Astrocyte (in vitro differentiated cells and primary cell): ENCODE measurements around the gene STK35.

Experiments
- CTCF ChIP-seq: IDR thresholded peaks from 2 replicates; pipeline ENCODE4 v1.5.1; 2011; ENCODE audit warnings: low read depth, mild to moderate bottlenecking, inconsistent platforms, low read length, moderate library complexity; ENCODE audit not compliant: insufficient read depth
- EZH2 ChIP-seq: IDR thresholded peaks from 2 replicates; pipeline ENCODE4 v1.6.1; 2012; ENCODE audit warnings: mild to moderate bottlenecking, low read length, inconsistent platforms; ENCODE audit not compliant: insufficient read depth

DNA sequence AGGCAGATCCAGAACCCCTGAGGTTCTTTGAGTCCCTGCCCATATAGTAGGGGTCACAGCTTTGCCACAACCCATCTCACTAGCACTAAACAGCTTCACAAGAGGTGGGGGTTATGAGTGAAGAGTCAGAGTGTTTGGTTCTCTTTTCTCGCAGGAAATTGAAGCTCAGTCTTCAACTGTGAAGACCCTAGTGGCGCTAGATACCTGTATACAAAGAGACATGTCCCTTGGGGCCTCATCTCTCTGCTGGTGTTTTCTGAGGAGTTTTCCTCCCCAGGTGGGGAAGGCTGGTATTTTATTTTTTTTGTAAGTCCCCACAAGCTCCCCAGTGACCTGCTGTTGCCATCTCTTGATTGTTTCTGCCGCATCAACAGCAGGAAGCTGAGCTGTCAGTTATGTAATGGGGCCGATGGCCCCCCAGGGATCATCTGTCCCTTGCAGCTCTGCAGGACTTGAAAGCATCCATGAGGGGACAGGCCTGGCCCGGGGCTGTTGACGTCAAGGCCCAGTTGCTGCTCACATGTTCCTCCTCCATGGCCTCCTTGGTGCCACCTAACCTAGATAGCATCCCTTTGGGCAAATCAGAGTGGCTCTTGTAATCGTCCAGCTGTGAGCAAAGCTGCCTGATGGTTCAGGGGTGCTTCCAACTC lies 23.1 kb downstream of the STK35 start:
- TF ChIP-seq EZH2 (no peak), CTCF (no peak)
